ENCODE data around the gene LDLRAD4. TPM values are rescaled to one million over a fixed set of nuclear protein-coding genes. Genes with fewer than 3 reads are reported as not detected.

Gene LDLRAD4
- total RNA-seq (2014; rRNA removed; shearing (Covaris generic)) (1.0 and 1.9 TPM in 2 replicates), polyA plus RNA-seq (2016; fragmentation: Nextera tagmentation; extraction: Ambion mirVana) (0.17 and 0.73 TPM in 2 replicates)
- long read RNA-seq = 0 reads

GRCh38 chr18:13218368-13218991 lies at the start of gene LDLRAD4:
Gene LDLRAD4 (plus strand): TSS chr18:13218760.
- peaks cover 28% of the 10 kb centered on the region for H3K4me1 ChIP-seq (ENCODE audit: insufficient read depth)
- no peaks in the 10 kb centered on the region for H3K9me2 ChIP-seq (ENCODE audit: insufficient read depth)
- peak within 1 kb of the TSS; percentile 74 for H3K4me3 ChIP-seq
- TF ChIP-seq STAT1 (IDR thresholded peaks at IDR 0.05; ENCODE audit: unreplicated experiment) = no peak
- peak; percentile 4; the same call in 1 of the 2 replicates for TF ChIP-seq CREB1 (CRISPR knock-in tag; IDR thresholded peaks at IDR 0.05; ENCODE audit: low read depth)
- peak; percentile 55 for TF ChIP-seq EZH2 (IDR thresholded peaks at IDR 0.05; ENCODE audit: low read depth, unreplicated experiment)
- Mint-ChIP-seq H3K4me3 (peak within 1 kb of the TSS; percentile 70), H3K9me3 (peaks cover 2% of the 10 kb centered on the region; the same call in 1 of the 3 replicates), H3K36me3 (ENCODE audit: low read depth) (no peaks in the 10 kb centered on the region; the same call in 2 of the 3 replicates), H3K4me1 (peaks cover 24% of the 10 kb centered on the region), H3K27me3 (ENCODE audit: insufficient read depth, low read depth, poor library complexity) (peaks cover 45% of the 10 kb centered on the region), H3K27ac (no peak within 1 kb of the TSS)
- H2AFZ ChIP-seq = peak within 1 kb of the TSS; percentile 98
- H3K36me3 ChIP-seq (ENCODE audit: insufficient read depth) = no peaks in the 10 kb centered on the region; the same call in 1 of the 2 replicates
- H3K4me2 ChIP-seq = peak within 1 kb of the TSS; percentile 97
- no peaks in the 10 kb centered on the region for H3K79me2 ChIP-seq (replicated peaks; ENCODE audit: insufficient read depth)
- no peaks in the 10 kb centered on the region; the same call in 1 of the 2 replicates for H3F3A ChIP-seq (replicated peaks; ENCODE audit: low read depth)
- no peaks in the 10 kb centered on the region for H4K20me1 ChIP-seq (replicated peaks; ENCODE audit: insufficient read depth)
- DNase-seq (ENCODE audit: low spot score) (peak; percentile 69), ATAC-seq (peak; percentile 28)
- no peak within 1 kb of the TSS for H3K27ac ChIP-seq (ENCODE audit: low read depth)
- H3K27me3 ChIP-seq (ENCODE audit: insufficient read depth) = peaks cover 55% of the 10 kb centered on the region

GRCh38 chr18:13173578-13174145 lies 44.9 kb upstream of the LDLRAD4 start:
- Histone ChIP-seq H3K4me2 (no peak overlapping the region), H3K4me3 (no peak overlapping the region), H3K36me3 (ENCODE audit: insufficient read depth) (no peaks in the 10 kb centered on the region), H3F3A (replicated peaks; ENCODE audit: low read depth) (no peaks in the 10 kb centered on the region), H2AFZ (peak overlapping the region; percentile 85), H3K27ac (ENCODE audit: low read depth) (no peak overlapping the region), H4K20me1 (replicated peaks; ENCODE audit: insufficient read depth) (no peaks in the 10 kb centered on the region), H3K27me3 (ENCODE audit: insufficient read depth) (no peaks in the 10 kb centered on the region), H3K9me2 (ENCODE audit: insufficient read depth) (no peaks in the 10 kb centered on the region), H3K79me2 (replicated peaks; ENCODE audit: insufficient read depth) (no peaks in the 10 kb centered on the region), H3K4me1 (ENCODE audit: insufficient read depth) (no peaks in the 10 kb centered on the region)
- H3K27me3 Mint-ChIP-seq (ENCODE audit: insufficient read depth, low read depth, poor library complexity) = no peaks in the 10 kb centered on the region
- no peaks in the 10 kb centered on the region for H3K36me3 Mint-ChIP-seq (ENCODE audit: low read depth)
- no peaks in the 10 kb centered on the region for H3K4me1 Mint-ChIP-seq
- no peak overlapping the region for H3K27ac Mint-ChIP-seq
- ATAC-seq (no peak), DNase-seq (ENCODE audit: low spot score) (no peak)
- no peaks in the 10 kb centered on the region; the same call in 2 of the 3 replicates for H3K9me3 Mint-ChIP-seq
- H3K4me3 Mint-ChIP-seq = no peak overlapping the region
- TF ChIP-seq ZNF114 (CRISPR knock-in tag; IDR thresholded peaks at IDR 0.05) = no peak
- TF ChIP-seq ZNF331 (CRISPR knock-in tag; IDR thresholded peaks at IDR 0.05; ENCODE audit: low read depth) = no peak
- no peak for TF ChIP-seq JUNB (IDR thresholded peaks at IDR 0.05; ENCODE audit: unreplicated experiment)
- no peak for TF ChIP-seq ETS1 (IDR thresholded peaks at IDR 0.05)
- no peak for TF ChIP-seq NANOG (IDR thresholded peaks at IDR 0.05; ENCODE audit: borderline replicate concordance)
- no peak for TF ChIP-seq ZNF462 (CRISPR knock-in tag; IDR thresholded peaks at IDR 0.05)
- TF ChIP-seq CTCF (conservative IDR thresholded peaks at IDR 0.05; ENCODE audit: low read depth in 2 of 2) = no peak
- TF ChIP-seq EZH2phosphoT487 (IDR thresholded peaks at IDR 0.05; ENCODE audit: unreplicated experiment) = no peak
- TF ChIP-seq POLR2AphosphoS5 (IDR thresholded peaks at IDR 0.05; ENCODE audit: low read depth) = no peak

All from GM23338 (cell line).